Stimulated activated CD4-positive, alpha-beta T cell treated with anti-CD3 and anti-CD28 coated beads, Interleukin-1b, Interleukin-23, amount 100 ng/mL, for 4 hours (primary cell): ENCODE results near the gene NAB2.

Experiments
- DNase-seq, 2 donors: peaks; one replicate each; pipeline ENCODE4 v3.0.0-alpha.2; 2020; ENCODE audit warnings: low read depth in 2 of 2

NAB2 gene

GRCh38 chr12:57131896-57132744 is 43.2 kb downstream of the NAB2 start:
- no peak for DNase-seq

- DNase-seq: no peak
Measured at GRCh38 chr12:57133013-57133569, 44.2 kb downstream of the NAB2 start.

- DNase-seq: no peak
Measured at GRCh38 chr12:57133916-57134315, 45.0 kb downstream of the NAB2 start.

DNA sequence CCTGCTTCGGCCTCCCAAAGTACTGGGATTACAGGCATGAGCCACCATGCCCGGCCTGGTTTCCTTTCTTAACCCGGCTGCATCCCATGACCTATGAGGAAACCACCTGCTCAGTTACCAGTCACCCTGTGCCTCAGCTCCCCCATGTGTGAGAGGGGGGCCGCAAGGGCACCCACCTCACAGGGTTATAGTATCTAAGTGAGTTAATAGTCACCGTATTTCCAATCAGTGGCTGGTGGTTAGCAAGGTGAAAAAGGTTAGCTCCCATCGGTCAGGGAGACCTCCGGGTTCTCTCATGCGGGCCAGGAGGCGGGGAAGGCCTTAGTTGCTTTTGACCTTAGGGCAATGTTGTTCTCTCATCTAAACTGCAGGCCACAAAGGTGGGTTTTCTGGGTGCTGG is 46.0 kb downstream of the NAB2 start:
- no peak for DNase-seq

GRCh38 chr12:57135527-57136326 is 46.8 kb downstream of the NAB2 start:
- no peak for DNase-seq

- no peak for DNase-seq
Measured at GRCh38 chr12:57138526-57139272, 49.8 kb downstream of the NAB2 start.

DNA sequence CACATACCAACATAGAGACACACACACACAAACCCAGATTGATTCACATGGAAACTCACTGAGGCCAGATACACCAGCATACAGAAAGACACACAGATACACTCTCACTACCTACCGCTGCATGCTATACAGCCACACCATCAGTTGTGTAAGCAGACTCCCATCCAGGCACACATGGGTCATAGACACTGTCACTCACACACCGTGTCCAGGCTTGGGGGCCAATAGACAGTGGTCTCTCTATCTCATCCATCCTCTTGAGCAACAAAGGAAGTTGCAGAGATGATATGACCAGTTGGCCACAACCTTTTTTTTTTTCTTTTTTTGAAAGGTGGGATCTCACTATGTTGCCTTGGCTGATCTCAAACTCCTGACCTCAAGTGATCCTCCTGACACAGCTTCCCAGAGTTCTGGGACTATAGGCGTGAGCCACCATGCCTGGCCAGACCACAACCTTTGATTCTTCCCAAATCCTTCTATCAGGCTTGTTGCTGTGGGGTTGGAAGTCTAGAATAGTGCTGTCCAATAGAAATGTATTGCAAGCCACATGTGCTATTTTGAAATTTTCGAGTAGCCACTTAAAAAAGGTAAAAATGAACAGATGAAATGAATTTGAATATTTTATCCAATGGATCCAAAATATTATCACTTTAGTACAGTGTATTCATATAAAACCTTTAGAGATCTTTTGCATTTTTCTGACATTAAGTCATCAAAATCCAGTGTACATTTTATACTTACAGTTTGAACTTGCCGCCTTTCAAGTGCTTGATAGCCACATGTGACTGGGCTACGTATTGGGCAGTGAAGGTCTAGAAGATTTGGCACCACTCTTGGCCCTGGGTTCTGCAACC is 51.1 kb downstream of the NAB2 start:
- no peak for DNase-seq

- DNase-seq: no peak
Measured at GRCh38 chr12:57141249-57141648, 52.3 kb downstream of the NAB2 start.

DNA sequence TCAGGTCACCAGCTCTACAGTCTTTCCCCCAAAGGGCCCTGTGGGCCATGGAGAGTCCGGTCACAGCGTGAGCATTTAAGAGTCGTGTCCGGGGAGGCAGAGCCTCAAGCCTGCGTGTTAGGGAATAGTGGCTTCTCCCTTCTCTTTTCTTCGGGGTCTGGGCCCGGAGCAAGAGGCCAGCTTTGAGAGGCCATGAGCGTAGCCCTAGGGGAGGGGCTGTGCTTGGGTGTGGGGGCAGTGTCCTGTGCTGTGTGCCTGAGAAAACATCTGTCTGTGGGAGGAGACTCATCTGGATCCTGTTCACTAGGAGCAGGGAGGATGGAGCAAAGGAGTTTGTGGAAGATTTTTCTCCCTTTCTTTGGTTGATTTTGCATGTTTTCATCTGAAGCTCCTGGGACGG is 53.2 kb downstream of the NAB2 start:
- no peak for DNase-seq

DNA sequence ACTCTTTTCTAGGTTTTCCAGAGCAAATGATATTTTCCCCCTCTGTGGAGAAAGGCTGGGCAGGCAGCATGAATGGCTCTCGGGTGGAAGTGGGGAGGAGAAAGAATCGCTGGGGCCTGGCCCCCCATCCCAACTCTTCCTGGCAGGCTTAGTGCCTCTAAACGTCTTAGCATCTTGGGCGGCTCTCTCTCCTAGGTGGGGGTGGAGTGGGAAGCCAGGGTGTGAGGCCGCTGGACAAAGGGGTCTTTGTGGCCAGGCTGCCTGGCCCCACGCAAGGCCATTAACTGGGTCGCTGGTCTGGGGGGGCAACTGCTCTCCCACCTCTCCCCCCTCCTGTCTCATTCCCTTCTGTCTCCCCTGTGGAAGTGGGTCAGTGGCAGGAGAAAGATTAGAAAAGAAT is 53.8 kb downstream of the NAB2 start:
- DNase-seq: no peak

GRCh38 chr12:57143454-57143853 is 54.5 kb downstream of the NAB2 start:
- no peak for DNase-seq
